Urothelium cell line (cell line): ENCODE measurements around the gene OSMR.

Source experiments
- DNase-seq: peaks from one replicate; pipeline ENCODE4 v3.0.0; 2011; ENCODE audit warnings: low spot score, mixed read lengths
- FAIRE-seq: peaks from 2 replicates; lab custom pipeline; 2011; peaks lifted over from hg19 to GRCh38; lab: Jason Lieb, UNC

Gene OSMR

DNA sequence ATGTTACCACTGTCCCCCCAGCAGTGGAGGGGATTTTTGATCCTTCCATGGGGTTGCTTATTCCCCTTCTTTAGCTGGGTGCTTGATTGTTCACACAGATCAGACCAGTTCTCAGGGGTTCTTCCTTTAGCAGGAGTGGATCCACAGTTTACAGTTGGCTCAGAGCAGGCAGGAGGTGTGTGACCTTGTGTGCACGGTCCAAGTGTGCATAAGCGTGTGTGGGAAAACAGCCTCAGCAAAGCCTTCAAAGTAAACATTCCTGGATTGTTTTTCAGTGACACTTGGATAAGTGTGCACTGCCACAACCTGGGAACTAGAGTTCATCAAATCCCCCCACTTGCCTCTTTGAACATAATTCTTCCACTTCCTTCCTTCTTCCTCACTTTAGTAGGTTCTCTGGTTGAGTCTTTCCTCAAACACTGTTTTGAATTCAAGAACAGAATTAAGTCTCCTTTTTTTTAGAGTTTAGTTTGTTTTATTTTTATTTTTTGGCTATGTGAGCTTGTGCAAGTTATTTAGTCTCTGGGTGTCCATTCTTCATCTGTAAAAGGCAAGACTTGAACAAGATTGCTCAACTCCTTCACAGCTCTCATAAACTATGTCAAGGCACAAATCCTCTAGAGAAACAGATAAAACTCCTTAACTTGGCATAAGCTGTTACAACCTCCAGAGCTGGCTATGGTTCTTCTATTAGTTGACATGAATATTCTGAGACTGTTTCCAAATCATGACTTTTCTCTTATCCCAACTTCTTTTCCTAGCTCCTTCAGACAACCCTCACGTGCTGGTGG, 78.0 kb downstream of the OSMR start:
- no peak for FAIRE-seq

DNA sequence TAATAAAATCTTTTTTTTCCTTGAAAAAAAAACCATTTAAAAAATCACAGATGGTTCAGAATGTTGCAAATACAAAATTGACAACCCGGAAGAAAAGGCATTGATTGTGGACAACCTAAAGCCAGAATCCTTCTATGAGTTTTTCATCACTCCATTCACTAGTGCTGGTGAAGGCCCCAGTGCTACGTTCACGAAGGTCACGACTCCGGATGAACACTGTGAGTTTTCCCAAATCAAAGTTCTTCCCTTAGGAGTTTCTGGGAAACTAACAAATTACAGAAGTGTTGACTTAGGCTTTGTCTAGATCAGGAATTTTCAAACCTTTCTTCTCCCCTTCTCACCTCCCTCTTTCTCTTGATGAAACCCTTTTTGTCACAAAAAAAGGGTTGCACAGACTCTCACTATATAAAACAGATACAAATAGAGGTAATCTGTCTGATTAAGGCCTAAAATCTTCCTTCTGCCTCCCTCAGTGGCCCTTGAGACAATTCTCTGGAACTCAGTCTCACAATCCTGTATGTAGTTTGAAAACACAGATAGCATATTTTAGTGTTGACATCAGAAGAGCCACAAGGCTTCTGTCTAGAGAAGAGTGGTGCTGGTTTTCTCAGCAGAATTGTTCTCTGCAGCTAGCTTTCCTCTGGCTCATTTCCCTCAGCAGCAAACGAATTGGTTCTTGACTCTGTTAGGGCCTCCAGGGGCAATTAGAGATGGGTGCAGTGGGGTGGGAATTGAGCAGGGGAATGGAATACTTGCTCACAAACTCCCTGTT, 79.5 kb downstream of the OSMR start:
- FAIRE-seq = no peak
- DNase-seq = no peak

More for the DNA sequence above, 78.0 kb downstream of the OSMR start:
- no peak for DNase-seq

DNA sequence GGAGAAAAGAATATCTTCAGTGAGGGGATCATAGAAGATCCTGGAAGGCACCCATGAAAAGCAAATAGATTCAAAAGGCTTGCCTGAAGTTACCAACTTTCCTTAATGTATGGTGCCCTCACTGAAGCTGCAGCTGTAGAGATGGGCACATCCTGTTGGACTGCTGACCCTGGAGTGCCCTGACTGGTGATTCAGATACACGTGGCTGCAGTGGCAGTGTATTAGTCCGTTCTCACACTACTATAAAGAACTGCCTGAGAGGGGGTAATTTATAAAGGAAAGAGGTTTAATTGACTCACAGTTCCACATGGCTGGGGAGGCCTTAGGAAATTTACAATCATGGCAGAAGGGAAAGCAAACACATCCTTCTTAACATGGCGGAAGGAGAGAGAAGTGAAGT, 80.3 kb downstream of the OSMR start:
- DNase-seq (no peak), FAIRE-seq (no peak)

DNA sequence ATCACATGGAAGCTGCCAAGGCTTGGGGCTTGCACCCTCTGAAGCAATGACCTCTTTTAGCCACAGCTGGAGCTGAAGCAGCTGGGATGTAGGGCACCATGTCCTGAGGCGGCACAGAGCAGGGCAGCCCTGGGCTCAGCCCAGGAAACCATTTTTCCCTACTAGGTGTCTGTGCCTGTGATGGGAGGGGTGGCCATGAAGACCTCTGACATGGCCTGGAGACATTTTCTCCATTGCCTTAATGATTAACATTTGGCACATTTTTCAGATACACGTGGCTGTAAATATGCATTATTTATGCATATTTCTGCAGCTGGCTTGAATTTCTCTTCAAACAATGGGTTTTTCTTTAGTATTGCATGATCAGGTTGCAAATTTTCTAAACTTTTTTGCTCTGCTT, 81.7 kb downstream of the OSMR start:
- no peak for DNase-seq
- FAIRE-seq = no peak

DNA sequence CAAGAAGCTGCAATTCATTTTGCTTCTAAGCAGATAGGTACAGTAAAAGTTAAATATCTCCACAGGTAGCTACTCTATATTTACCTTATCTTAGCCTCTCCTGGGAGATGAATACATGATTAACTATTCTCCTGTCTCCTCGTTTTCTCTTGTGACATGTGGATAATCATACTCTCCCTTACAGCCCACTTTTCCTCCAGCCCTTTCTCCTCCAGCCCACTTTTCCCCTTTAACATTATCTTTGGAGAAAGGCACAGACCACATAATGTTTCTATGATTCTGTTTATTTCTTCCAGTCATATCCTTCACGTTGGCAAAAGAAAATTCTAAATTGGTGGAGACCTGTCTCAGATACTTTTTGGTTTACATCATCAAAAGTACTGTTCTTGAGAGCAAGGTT, 84.0 kb downstream of the OSMR start:
- FAIRE-seq (no peak), DNase-seq (no peak)

DNA sequence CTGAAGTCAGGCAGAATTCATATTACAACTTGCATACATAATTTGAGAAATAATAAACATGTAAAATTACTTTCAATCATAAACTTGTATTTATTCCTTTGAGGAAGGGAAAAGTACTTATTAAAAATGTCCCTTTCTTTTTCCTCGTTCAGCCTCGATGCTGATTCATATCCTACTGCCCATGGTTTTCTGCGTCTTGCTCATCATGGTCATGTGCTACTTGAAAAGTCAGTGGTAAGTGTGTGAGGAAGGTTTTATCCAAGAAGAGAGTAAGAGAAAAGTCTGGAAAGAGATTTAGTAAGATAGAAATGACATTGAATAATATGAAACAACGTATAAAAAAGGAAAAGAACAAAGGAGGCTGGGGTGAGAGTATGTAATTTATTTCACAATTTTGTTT, 85.9 kb downstream of the OSMR start:
- DNase-seq (no peak), FAIRE-seq (no peak)

DNA sequence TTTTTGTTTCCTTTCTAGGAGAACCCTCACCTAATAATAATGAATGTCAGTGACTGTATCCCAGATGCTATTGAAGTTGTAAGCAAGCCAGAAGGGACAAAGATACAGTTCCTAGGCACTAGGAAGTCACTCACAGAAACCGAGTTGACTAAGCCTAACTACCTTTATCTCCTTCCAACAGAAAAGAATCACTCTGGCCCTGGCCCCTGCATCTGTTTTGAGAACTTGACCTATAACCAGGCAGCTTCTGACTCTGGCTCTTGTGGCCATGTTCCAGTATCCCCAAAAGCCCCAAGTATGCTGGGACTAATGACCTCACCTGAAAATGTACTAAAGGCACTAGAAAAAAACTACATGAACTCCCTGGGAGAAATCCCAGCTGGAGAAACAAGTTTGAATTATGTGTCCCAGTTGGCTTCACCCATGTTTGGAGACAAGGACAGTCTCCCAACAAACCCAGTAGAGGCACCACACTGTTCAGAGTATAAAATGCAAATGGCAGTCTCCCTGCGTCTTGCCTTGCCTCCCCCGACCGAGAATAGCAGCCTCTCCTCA, 87.1 kb downstream of the OSMR start:
- DNase-seq (no peak), FAIRE-seq (no peak)

DNA sequence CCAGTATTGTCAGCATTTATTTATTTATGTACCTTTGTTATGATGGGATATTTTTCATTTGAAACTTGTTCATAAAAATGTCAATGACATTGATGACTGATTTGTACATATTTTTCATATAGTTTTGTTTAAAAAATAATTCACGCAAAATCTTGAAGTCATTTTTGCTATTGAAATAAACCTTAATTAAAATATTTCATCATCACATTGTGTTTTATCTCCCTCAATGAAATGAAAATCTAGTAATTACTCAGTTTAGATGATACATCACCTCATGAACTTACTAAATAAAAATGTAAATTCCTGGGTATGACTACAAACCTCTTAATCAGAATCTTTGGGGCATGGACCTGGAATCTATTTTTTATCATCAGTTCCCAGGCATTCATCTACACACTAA, 89.6 kb downstream of the OSMR start:
- FAIRE-seq (no peak), DNase-seq (no peak)

- DNase-seq = no peak
- FAIRE-seq = no peak
Measured at GRCh38 chr5:38936269-38936668, 90.5 kb downstream of the OSMR start.

- no peak for FAIRE-seq
- no peak for DNase-seq
Measured at GRCh38 chr5:38938424-38938823, 92.6 kb downstream of the OSMR start.

DNA sequence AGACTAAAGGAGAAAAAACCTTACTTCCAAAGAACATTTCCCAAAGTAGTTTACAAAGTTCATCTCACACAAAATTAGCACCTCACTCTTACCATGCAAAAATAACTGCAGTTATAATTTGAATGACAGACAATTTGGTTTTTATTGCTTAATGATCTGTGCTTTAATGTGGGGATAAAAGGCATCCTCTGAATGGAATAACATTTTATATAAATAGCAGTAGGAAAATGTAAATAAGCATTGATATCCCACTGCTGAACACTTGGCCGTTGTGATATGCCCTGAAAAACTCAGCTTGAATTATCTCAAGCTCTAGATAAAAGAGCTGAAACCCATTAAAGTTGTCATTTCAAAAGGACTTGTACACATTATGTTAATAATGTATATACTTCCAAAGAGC, 93.2 kb downstream of the OSMR start:
- DNase-seq (no peak), FAIRE-seq (no peak)

DNA sequence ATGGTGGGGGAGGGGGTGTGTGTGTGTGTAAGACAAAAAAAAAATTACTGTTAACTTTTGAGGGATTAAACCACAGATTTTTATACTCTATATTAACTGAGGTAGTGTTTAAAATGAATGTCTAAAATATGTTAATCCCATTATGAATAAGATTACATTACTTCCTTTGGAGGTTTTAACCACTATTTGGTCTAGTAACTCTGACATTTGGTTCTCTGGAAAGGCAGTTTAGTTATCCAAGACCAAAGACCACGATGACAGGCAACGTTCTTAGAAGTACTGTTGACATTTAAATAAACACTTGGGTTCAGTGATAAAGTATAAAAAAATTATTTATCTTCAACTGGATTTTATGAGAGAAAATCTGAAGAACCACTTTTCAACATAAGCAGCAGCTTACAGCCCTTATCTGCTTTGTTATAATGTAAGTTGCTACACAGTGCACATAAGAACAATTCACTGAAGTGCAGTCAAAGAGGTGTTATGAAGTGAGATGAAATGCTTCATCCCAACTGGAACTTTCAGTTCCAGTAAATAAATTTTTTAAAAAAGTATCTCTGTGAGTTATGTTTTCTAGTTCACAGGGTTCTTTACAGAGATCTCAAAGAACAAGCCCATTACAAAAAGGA, 94.5 kb downstream of the OSMR start:
- no peak for DNase-seq
- FAIRE-seq = no peak

DNA sequence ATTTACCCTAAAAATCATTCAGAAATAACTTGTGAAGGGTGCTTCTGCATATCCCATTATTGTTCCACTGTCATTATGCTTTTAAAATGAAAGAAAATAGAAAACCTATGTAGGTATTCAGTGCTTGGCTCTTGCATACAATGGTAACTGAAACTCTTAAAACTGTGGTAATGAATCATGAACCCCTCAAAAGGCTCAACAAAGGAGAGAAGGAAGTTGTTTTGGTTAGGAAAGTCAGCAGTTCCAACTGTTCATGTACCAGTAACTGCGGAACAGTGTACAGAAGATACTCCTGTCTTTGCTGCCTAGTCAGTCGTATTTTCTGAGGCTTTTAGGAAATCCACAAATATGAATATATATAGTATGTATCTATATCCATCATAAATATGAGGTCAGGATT, 96.1 kb downstream of the OSMR start:
- FAIRE-seq (no peak), DNase-seq (no peak)

DNA sequence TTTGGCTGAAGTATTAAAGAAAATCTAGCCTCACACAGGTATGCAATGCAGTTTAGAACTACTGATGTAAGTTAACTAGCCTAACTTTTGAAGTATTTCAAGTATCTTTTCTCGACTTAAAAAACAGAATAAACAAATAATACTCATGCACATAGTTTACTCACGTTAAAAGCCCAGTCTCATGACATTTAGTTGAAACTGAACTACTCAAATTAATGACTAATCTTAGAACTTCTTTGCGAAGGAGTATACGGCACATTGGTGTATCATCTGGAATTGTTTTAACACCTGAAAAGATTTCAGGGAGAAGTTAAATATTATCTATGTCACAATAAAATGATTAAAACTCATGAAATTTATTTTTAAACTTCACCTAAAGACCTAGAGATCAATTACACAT, 98.5 kb downstream of the OSMR start:
- DNase-seq (no peak), FAIRE-seq (no peak)

DNA sequence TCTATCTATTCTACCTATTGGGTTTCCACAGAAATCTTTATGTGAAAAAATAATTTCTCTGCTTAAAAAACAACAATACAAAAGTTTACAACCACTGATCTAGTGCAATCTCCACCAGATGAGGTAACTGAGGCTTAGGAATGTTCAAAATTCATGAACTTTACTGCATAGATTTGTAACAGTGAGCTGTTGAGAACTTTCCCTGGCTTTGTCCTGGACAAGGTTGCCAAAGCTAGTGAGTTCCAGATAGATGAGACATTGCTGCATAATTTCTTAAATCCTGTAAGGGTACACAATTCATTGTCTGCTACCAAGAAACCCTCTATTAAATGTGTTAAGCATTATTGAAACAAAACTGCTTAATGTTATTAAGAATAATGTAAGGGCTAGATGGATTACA, 102.7 kb downstream of the OSMR start:
- FAIRE-seq (no peak), DNase-seq (no peak)

DNA sequence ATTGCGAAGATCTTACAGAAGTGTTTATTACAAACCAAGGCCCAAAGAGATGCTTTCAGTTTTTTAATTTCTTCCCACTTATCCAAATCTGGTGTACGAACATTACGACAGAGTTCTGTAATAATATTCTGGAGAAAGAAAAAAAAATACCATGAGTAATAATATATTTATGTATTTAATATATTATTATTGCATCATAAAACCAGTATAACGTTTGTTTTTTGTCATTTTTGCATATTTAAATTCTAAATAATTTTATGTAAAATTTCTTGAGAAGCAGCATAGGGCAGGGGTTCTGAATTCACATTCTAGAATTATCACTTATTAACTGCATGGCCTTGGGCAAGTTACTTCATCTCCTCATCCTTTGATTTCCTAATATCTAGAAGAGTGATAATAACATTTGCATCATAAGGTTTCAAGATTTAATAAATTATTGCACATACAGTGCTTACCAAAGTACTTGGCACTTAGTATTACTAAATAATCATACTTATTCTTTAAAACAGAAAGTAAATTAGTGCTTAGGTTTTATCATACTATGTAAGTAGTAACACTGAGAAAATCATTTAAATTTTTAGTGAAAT, 107.7 kb downstream of the OSMR start:
- DNase-seq (no peak), FAIRE-seq (no peak)

DNA sequence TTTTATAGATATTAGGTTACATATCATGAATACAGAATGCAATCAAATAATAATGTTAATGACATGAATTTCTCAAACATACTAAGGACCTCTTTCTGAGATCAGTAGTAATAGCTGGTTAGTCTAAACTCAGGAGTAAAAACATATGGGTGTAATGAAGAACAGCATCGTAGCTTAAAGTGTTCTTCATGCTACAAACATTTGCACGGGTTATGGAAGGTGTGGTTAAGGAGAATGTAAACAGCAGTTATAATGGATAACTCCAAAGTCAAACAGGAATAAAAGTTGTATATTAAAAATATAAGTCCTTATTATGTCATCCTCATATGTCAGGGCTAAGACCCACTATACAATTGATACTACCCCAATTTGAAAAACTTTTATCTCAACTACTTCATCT, 115.9 kb downstream of the OSMR start:
- DNase-seq = no peak
- no peak for FAIRE-seq

DNA sequence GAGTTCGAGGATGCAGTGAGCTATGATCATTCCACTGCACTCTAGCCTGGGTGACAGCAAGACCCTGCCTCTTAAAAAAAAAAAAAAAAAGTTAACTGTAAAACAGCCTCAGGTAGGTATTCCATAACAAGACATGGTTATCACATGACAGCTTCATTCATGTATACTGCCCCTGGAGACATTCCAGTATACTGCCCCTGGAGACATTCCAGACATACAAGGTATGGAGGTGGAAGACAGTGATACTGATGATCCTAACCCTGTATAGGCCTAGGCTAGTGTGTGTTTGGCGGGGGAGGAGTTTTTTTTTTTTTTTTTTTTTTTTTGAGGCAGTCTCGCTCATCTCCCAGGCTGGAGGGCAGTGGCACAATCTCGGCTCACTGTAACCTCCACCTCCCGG, 122.9 kb downstream of the OSMR start:
- peak; percentile 56 for FAIRE-seq

DNA sequence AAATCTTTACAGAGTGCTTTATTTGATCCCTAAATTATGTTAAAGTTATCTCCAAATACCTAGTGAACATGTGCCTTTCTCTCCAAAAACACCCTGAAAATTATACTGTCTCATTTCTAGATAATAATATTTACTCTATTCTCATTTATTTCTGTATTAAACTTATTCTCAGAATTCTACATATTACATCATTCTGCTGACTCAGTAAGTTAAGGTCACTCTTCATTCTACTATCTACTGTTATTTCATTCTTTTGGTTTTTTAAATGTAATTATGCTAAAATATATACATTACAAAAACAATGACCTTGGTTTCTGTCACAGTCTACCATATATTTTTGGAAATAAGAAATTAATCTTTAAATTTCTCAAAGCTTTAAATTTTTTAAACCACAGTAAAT, 132.2 kb downstream of the OSMR start:
- DNase-seq = no peak
- FAIRE-seq = no peak

More for the DNA sequence above, 122.9 kb downstream of the OSMR start:
- no peak for DNase-seq

GRCh38 chr5:38979535-38979934, 133.7 kb downstream of the OSMR start:
- DNase-seq (no peak), FAIRE-seq (no peak)
